GM18867 (cell line): ENCODE measurements around the gene CASP12.
"Not testable (repeated sequence)": the region's sequence is repeated elsewhere in the genome, so short reads cannot be mapped to it uniquely, and the experiment has no call there.

Experiments used
- ATAC-seq: cut with Tn5 transposase; IDR thresholded peaks from one replicate; pipeline ENCODE4 v1.9.1; 2021; ENCODE audit warnings: mild to moderate bottlenecking, moderate library complexity; ENCODE audit not compliant: unreplicated experiment

CASP12 gene

GRCh38 chr11:104897891-104898684 lies at the start of gene CASP12:
Gene CASP12 (minus strand): TSS chr11:104898460.
- peak; percentile 72 for ATAC-seq

- peak; percentile 96 for ATAC-seq
These were observed 48.6 kb upstream of the CASP12 start for GRCh38 chr11:104946907-104947306.

- ATAC-seq = no peak
These were observed 45.8 kb upstream of the CASP12 start for GRCh38 chr11:104944076-104944475.

- no peak for ATAC-seq
These were observed 45.3 kb upstream of the CASP12 start for GRCh38 chr11:104943561-104943960.

- ATAC-seq = no peak
These were observed 36.3 kb upstream of the CASP12 start for GRCh38 chr11:104934594-104934993.

- ATAC-seq = not testable (repeated sequence)
These were observed 35.8 kb upstream of the CASP12 start for GRCh38 chr11:104934073-104934472.

- ATAC-seq = no peak
These were observed 30.6 kb upstream of the CASP12 start for GRCh38 chr11:104928811-104929210.

- no peak for ATAC-seq
These were observed 28.7 kb upstream of the CASP12 start for GRCh38 chr11:104926771-104927611.

GRCh38 chr11:104925850-104926249 lies 27.6 kb upstream of the CASP12 start:
- ATAC-seq = no peak

- peak; percentile 68 for ATAC-seq
These were observed 20.0 kb upstream of the CASP12 start for GRCh38 chr11:104918113-104918824.

- ATAC-seq = peak; percentile 17
These were observed 19.2 kb upstream of the CASP12 start for GRCh38 chr11:104917271-104918112.

- ATAC-seq = no peak
These were observed 18.2 kb upstream of the CASP12 start for GRCh38 chr11:104916442-104916841.

- no peak for ATAC-seq
These were observed 13.8 kb upstream of the CASP12 start for GRCh38 chr11:104912102-104912501.

GRCh38 chr11:104908186-104908531 lies 9.9 kb upstream of the CASP12 start:
- ATAC-seq = peak; percentile 30

- ATAC-seq = peak; percentile 97
These were observed 9.4 kb upstream of the CASP12 start for GRCh38 chr11:104907521-104908185.

- no peak for ATAC-seq
These were observed 7.0 kb upstream of the CASP12 start for GRCh38 chr11:104905271-104905670.

- no peak for ATAC-seq
These were observed 966 bp upstream of the CASP12 start for GRCh38 chr11:104899226-104899625.

- no peak for ATAC-seq
These were observed 389 bp upstream of the CASP12 start for GRCh38 chr11:104898685-104899013.

- ATAC-seq = no peak
These were observed 2.6 kb downstream of the CASP12 start for GRCh38 chr11:104895634-104896033.

- ATAC-seq = no peak
These were observed 4.4 kb downstream of the CASP12 start for GRCh38 chr11:104893876-104894275.
